ENCODE data around the gene FGF22. TPM values are rescaled to one million over a fixed set of nuclear protein-coding genes. Genes with fewer than 3 reads are reported as not detected.

Gene FGF22
- total and polyA plus RNA-seq, 2 of the 13 experiments (the other 11 are each of a cell fraction or from before 2014, with no cell fraction given), result 0.24 TPM; not detected in 1

DNA sequence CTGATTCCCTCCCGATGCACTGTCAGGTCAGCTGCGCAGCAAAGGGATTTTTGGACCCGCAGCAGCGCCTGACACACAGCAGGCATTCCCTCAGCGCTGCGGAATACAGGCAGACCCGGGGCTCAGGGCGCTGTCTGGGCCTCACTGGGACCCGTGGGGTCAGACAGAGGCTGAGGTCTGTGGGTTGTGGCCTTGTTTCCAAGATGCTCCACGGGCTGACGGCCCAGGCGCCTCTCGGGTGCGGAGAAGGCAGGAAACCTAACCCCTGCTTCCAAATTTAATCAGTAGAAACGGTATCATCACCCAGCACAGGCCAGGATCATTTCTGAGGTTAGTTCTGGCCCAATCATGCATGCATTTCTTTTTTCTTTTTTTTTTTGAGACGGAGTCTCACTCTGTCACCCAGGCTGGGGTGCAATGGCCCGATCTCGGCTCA is 24.0 kb downstream of the FGF22 start (continued):
- no peak for TF ChIP-seq TBX3 (IDR thresholded peaks at IDR 0.05; ENCODE audit: borderline replicate concordance)

DNA sequence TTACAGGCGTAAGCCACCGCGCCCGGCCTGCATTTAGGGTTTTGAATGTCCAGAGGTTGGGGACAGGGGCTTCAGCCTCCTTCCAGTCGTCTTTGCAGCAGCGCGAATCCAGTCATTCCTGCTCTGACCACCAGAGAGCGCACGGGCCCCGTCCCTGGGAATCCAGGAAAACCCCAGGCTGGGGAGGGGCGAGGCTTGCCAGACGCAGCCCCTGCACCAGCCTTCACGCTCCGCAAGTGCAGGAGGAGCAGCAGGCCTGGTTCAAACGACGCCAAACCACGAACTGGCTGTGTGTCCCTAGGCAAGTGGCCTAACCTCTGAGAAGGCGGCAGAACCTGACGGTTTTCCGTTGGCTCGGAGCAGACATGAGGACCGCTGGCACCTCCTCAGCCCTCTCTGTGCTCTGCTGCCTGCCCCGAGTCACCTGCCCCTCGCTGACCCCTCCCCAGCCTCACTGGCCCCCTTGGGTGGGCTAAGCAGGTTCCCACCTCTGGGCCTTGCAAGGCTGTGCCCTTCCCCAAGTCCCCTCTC is 25.3 kb downstream of the FGF22 start:
- Histone ChIP-seq H3K9ac (ENCODE audit: insufficient read depth, low read depth, low read length) (no peak overlapping the region), H2AFZ (ENCODE audit: low read length) (peak overlapping the region; percentile 20), H3K4me1 (ENCODE audit: insufficient read depth, low read length) (peaks cover 53% of the 10 kb centered on the region), H3K4me3 (replicated peaks in 1 of 3; ENCODE audit: insufficient read depth in 1 of 3, low read depth in 2 of 3, low read length in 3 of 3) (peak overlapping the region in 1 of 3 experiments; percentile 51; a peak in 1 of 6 replicates), H3K9me3 (ENCODE audit: low read length) (no peaks in the 10 kb centered on the region; the same call in 1 of the 2 replicates), H4K20me1 (ENCODE audit: insufficient read depth, low read length) (peaks cover 15% of the 10 kb centered on the region), H3K36me3 (replicated peaks in 1 of 2; ENCODE audit: control insufficient read depth in 1 of 2, insufficient read depth in 2 of 2, low read length in 2 of 2) (no peaks in the 10 kb centered on the region), H3K27ac (ENCODE audit: extremely low read length, insufficient read depth, low read length) (no peak overlapping the region), H3K79me2 (ENCODE audit: insufficient read depth, low read length) (peaks cover 29% of the 10 kb centered on the region), H3K27me3 (ENCODE audit: control insufficient read depth in 1 of 2, insufficient read depth in 2 of 2, low read length in 2 of 2) (no peaks in the 10 kb centered on the region; a peak in 1 of 5 replicates), H3K4me2 (ENCODE audit: low read depth, low read length) (peak overlapping the region; percentile 76)
- WGBS (ENCODE audit: low lambda C conversion rate), result 10% methylated on average over 8 of the region's 24 CpGs
- intact Hi-C loops (cut with micrococcal nuclease; ENCODE audit: unreplicated experiment) (loop anchor here (10.0 kb wide), 2 partner anchors 80 to 260 kb away; partner anchors contain the start of genes ARID3A and HCN2), in situ Hi-C loops (cut with HindIII; ENCODE audit: extremely low pct_ligation_motif_present, low pct_unique_long_range_greater_than_20kb) (loop anchor here (5.0 kb wide), 1 partner anchor 67 kb away; no protein-coding TSS in a partner anchor)
- POLR2A ChIA-PET, result interaction anchor here (0.7 kb wide), 1 partner anchor 11 kb away, joined by 7 read pairs; no protein-coding TSS in a partner anchor
- FAIRE-seq, result peak; percentile 42
- CTCF ChIA-PET (ENCODE audit: low intra/inter-chr PET ratio, low total read pairs), result interaction anchor here (1.0 to 1.7 kb wide), 6 partner anchors 15 to 81 kb away, joined by 3 to 25 read pairs (median 4); partner anchors contain the start of gene PALM
- peak; percentile 6 for ATAC-seq
- no TSS peak for BruUV-seq (replicated peaks)
- DNase-seq (ENCODE audit: low spot score), result peak; percentile 74
- TF ChIP-seq CBX1 (IDR thresholded peaks at IDR 0.05; ENCODE audit: low read depth) (no peak), PHF20 (CRISPR knock-in tag; IDR thresholded peaks at IDR 0.05) (peak; percentile 48; the same call in 1 of the 2 replicates), ZKSCAN1 (IDR thresholded peaks at IDR 0.05; ENCODE audit: low read length) (no peak), GABPA (IDR thresholded peaks at IDR 0.05; ENCODE audit: low read depth, low read length) (no peak), GABPA (CRISPR knock-in tag; IDR thresholded peaks at IDR 0.05; ENCODE audit: low read depth) (no peak), POLR2A (IDR thresholded peaks at IDR 0.05; ENCODE audit: insufficient read depth in 1 of 2, low read depth in 2 of 2, low read length in 2 of 2) (no peak), CENPT (CRISPR knock-in tag; IDR thresholded peaks at IDR 0.05; ENCODE audit: low read depth) (0 out of 2 replicates have a peak, but pooled peaks have one; percentile 73), AKAP8 (CRISPR knock-in tag; IDR thresholded peaks at IDR 0.05) (no peak), ZNF33B (CRISPR knock-in tag; IDR thresholded peaks at IDR 0.05) (0 out of 2 replicates have a peak, but pooled peaks have one; percentile 56), ZNF207 (IDR thresholded peaks at IDR 0.05; ENCODE audit: borderline replicate concordance) (no peak), SP2 (CRISPR knock-in tag; IDR thresholded peaks at IDR 0.05) (no peak; the same call in 1 of the 2 replicates), ZC3H13 (CRISPR knock-in tag; IDR thresholded peaks at IDR 0.05) (no peak), SP4 (CRISPR knock-in tag; IDR thresholded peaks at IDR 0.05) (peak; percentile 71), TSC22D2 (CRISPR knock-in tag; IDR thresholded peaks at IDR 0.05; ENCODE audit: borderline replicate concordance) (peak; percentile 74; the same call in 1 of the 2 replicates), ELF3 (CRISPR knock-in tag; IDR thresholded peaks at IDR 0.05) (peak; percentile 56; the same call in 1 of the 2 replicates), MAFG (CRISPR knock-in tag; IDR thresholded peaks at IDR 0.05) (no peak), ZMAT3 (CRISPR knock-in tag; conservative IDR thresholded peaks at IDR 0.05) (no peak)
- TF ChIP-seq, protein P1, sequence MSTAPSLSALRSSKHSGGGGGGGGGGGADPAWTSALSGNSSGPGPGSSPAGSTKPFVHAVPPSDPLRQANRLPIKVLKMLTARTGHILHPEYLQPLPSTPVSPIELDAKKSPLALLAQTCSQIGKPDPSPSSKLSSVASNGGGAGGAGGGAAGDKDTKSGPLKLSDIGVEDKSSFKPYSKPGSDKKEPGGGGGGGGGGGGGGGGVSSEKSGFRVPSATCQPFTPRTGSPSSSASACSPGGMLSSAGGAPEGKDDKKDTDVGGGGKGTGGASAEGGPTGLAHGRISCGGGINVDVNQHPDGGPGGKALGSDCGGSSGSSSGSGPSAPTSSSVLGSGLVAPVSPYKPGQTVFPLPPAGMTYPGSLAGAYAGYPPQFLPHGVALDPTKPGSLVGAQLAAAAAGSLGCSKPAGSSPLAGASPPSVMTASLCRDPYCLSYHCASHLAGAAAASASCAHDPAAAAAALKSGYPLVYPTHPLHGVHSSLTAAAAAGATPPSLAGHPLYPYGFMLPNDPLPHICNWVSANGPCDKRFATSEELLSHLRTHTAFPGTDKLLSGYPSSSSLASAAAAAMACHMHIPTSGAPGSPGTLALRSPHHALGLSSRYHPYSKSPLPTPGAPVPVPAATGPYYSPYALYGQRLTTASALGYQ (CRISPR knock-in tag; IDR thresholded peaks at IDR 0.05), result no peak
- TF ChIP-seq, protein P2, sequence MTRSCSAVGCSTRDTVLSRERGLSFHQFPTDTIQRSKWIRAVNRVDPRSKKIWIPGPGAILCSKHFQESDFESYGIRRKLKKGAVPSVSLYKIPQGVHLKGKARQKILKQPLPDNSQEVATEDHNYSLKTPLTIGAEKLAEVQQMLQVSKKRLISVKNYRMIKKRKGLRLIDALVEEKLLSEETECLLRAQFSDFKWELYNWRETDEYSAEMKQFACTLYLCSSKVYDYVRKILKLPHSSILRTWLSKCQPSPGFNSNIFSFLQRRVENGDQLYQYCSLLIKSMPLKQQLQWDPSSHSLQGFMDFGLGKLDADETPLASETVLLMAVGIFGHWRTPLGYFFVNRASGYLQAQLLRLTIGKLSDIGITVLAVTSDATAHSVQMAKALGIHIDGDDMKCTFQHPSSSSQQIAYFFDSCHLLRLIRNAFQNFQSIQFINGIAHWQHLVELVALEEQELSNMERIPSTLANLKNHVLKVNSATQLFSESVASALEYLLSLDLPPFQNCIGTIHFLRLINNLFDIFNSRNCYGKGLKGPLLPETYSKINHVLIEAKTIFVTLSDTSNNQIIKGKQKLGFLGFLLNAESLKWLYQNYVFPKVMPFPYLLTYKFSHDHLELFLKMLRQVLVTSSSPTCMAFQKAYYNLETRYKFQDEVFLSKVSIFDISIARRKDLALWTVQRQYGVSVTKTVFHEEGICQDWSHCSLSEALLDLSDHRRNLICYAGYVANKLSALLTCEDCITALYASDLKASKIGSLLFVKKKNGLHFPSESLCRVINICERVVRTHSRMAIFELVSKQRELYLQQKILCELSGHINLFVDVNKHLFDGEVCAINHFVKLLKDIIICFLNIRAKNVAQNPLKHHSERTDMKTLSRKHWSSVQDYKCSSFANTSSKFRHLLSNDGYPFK (CRISPR knock-in tag; IDR thresholded peaks at IDR 0.05; ENCODE audit: borderline replicate concordance), result no peak
